ENCODE results near the gene CHRDL2.

DNA sequence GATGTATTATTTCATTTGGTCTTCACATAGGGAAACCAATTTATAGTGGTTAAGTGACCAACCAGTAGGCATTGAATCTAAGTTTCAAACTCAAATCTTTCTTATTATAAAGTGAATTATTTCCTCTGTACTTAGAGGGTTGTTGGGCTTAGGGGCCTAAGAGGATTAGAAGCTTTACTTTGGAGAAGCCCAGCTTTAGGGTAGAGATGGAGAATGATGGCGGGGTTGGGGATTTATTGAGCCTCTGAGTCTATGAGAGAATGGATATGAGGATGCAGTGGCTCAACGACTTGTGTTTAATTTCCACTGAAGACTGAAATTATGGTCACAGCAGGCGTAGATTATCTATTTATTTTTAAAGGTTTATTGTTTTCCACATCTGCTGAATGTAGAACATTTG lies 55.5 kb downstream of the CHRDL2 start:
- TF ChIP-seq, protein P1, sequence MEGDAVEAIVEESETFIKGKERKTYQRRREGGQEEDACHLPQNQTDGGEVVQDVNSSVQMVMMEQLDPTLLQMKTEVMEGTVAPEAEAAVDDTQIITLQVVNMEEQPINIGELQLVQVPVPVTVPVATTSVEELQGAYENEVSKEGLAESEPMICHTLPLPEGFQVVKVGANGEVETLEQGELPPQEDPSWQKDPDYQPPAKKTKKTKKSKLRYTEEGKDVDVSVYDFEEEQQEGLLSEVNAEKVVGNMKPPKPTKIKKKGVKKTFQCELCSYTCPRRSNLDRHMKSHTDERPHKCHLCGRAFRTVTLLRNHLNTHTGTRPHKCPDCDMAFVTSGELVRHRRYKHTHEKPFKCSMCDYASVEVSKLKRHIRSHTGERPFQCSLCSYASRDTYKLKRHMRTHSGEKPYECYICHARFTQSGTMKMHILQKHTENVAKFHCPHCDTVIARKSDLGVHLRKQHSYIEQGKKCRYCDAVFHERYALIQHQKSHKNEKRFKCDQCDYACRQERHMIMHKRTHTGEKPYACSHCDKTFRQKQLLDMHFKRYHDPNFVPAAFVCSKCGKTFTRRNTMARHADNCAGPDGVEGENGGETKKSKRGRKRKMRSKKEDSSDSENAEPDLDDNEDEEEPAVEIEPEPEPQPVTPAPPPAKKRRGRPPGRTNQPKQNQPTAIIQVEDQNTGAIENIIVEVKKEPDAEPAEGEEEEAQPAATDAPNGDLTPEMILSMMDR (conservative IDR thresholded peaks at IDR 0.05; ENCODE audit: low read length): no peak
- TF ChIP-seq EZH2phosphoT487 (IDR thresholded peaks at IDR 0.05; ENCODE audit: borderline replicate concordance, low read depth, low read length): no peak
